Stimulated activated CD4-positive, alpha-beta T cell treated with anti-CD3 and anti-CD28 coated beads, TNF-alpha, amount 100 ng/mL, for 24 hours (primary cell): ENCODE results near the gene PLA2G2F.

ENCODE experiments used
- DNase-seq, 3 experiments: peaks; one replicate each; pipeline ENCODE4 v3.0.0-alpha.2; 2020; ENCODE audit warnings: low read depth in 3 of 3

Gene PLA2G2F

DNA sequence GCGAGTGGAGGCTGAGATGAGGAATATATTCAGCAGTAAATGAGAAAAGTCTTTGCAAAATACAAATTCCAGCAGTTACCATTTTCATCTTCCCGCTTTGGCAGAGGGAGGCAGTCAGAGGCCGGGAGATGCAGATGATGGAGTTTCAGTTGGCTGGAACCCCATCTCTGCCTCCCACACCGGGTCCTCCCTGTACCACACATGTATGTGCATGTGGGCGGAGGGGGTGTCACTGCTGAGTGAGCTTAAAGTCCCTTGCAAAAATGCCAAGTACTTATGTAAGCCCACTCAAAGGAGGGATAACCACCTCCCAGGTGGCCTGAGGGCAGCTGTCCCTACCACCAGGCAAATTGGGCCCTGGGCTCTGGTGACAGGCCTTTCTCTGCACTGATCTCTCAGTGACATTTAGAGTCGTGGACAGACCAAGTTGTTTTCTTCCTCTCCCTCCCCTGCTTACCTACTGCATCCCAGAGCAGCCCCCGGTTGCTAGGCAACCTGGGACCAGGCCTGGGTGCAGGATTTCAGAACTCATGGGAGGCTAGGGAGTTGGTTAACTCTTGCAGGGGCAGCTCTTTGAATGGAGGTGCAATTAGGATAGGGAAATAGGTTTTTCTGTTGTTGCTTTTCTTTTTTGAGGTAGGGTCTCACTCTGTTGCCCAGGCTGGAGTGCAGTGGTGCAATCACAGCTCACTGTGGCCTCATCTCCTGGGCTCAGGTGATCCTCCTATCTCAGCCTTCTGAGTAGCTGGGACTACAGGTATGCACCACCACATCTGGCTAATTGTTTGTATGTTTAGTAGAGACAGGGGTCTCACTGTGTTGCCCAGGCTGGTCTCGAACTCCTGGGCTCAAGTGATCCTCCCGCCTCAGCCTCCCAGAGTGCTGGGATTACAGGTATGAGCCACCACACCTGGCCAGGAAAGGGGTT is 29.7 kb downstream of the PLA2G2F start:
- no peak for DNase-seq

DNA sequence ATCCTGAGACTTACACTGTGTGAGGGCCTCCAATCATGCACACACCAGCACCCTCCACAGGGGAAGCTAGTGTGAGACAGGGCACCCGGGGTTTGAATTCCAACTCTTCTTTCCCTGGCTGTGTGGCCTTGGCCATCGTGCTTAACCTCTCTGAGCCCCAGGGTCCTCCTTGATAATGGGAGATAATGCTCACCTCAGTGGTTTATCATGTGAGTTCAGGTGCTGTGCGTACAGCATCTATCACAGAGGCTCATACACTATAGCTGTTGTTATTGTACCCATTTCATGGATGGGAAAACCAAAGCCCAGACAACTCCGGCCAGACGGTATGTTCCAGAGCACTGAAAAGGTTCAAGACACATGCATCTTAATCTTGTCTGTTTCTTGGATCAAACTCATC is 30.8 kb downstream of the PLA2G2F start:
- DNase-seq, result no peak

DNA sequence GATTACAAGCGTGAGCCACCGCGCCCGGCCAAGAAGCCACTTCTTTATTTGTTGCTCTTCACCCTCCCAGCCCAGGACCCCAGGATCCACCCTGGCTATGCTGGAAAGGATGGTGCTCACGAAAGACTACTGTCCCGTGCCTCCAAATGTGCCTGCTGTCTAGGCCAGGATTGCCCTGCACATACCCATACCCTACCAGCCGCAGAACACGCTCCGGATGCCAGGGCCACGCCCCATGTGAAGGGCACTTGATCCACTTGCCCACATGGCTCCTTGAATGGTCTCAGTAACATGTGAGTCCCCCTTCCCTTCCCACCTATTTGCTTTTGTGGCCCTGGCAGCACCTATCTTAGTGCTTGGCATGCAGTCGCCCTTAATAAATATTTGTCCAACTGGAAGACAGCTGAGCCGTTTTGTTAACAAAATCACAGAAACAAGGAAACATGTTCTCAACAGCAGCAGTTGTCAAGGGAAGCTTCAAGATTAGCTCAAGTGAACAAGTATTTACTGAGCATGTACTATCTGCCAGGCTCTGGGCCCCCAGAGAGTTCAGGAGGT is 33.0 kb downstream of the PLA2G2F start:
- no peak for DNase-seq

DNA sequence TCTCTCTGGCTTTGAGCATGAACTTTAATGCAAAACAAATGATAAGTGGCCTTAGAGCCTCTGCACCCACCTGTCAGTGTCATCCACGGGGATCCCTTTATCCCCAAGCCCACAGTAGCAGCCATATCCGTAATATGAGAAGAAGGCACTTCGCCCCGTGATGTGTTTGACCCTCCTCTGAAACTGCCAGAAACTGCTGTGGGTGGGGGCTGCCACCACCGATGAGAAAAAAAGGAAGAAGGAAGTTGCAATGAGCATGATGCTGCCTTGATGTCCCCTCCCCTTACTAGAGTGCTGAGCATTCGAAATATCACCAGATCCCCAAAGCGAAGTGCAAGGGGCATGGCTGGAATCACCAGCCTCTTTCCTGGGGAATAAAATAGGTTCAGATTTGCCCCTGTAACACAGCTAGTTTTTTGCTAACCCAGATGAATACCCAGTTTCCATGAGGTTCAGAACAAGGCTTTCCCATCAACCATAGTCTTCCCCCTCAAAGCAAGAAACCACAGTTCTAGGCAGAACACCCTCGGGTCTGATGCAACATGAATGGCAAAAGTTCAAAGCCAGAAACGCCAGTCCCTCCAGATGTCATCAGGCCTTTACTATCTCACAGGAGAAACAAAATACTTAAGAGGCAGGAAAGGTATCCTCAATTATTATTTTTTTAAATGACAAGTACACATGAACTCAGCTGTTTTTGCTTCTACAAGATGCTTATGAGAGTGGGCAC is 36.0 kb downstream of the PLA2G2F start:
- no peak for DNase-seq

DNA sequence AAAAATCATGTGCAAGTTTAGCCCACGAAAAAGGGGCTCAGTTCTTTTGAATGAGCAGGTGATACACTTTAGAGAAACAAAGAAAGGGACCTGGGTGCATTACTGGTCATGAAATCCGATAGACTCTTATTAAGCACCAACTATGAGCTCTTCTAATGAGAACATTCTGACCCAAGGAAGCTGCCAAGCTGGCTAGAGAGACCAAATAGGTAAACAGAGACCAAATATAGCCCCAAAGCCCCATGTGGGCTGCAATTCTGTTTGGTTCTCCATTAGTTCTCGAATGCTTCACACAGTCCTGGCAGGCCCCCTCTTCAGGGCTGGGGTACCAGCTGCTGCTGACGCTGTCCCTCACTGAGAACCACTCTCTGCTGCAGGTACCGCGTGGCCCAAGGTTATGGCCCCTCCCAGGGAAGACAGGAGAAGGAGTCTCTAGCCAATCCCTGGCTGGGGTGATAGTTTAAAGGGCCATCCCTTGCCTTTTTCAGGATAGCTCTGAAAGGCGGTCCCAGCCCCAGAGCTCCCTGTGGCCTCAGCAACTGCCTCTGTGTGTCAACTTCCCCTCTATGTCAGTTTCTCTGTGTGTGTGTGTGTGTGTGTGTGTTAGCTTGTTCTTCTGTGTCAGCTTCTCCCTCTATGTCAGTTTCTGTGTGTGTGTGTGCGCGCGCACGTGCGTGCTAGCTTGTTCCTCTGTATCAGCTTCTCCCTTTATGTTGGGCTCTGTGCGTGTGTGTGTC is 39.7 kb downstream of the PLA2G2F start:
- no peak for DNase-seq

DNA sequence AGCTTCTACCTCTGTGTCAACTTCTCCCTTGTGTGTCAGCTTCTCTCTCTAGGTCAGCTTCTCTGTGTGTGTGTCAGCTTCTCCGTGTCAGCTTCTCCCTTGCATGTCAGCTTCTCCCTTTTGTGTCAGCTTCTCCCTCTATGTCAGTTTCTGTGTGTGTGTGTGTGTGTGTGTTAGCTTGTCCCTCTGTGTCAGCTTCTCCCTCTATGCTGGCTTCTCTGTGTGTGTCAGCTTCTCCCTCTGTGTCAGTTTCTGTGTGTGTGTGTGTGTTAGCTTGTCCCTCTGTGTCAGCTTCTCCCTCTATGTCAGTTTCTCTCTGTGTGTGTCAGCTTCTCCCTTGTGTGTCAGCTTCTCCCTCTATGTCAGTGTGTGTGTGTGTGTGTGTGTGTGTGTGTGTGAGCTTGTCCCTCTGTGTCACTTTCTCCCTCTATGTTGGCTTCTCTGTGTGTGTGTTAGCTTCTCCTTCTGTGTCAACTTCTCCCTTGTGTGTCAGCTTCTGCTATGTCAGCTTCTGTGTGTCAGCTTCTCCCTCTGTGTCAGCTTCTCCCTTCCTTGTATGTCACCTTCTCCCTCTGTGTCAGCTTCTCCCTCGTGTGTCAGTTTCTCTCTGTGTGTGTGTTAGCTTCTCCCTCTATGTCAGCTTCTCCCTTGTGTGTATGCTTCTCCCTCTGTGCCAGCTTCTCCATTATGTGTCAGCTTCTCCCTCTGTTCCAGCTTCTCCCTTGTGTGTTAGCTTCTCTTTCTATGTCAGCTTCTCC is 40.4 kb downstream of the PLA2G2F start:
- no peak for DNase-seq

DNA sequence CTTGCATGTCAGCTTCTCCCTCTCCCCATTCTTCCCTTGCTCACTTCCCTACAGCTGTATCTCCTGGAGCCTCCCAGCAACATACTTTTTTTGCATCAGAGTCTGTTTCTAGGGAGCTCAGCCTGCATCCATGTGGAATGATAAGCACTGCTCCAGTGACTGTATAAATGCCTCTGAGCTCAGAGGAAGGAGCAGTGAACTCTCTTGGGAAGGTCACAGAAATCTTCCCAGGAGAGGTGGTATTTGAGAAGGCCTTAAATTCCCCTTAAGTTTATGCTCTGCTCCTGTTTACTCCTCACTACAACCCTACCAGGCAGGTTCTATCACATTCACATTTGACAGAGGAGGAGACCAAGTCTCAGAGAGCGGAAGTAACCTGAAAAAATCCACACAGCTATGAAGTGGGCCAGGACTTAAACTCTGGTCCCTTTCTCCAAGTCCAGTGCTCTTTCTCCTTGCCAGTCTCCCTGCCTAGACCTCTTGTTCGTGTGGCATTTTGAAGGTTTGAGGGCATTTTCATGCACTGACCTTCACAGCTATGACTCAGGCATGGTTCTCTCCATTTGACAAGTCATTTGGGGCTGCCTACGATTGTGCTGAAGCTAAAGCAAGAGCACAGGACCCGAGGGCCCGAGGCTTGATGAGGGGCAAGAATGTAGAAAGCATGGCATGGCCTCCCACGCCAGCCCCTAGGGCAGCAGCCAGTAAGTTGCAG is 41.2 kb downstream of the PLA2G2F start:
- no peak for DNase-seq

DNA sequence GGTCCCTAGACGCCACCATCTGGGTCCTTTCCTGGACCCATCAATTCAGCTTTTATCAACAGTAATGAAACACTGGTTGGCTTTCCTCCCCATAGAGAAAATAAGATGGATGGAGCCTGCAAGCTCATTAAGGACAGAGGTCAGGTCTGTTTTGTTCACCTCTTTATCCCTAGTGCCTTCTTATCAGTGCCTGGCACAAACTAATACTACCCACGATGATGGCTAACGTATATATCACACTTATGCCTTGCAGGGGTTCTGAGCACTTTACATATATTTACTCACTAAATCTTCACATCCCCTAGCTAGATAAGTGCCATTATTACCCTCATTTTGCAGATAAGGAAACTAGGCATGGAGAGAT is 41.7 kb downstream of the PLA2G2F start:
- no peak for DNase-seq

DNA sequence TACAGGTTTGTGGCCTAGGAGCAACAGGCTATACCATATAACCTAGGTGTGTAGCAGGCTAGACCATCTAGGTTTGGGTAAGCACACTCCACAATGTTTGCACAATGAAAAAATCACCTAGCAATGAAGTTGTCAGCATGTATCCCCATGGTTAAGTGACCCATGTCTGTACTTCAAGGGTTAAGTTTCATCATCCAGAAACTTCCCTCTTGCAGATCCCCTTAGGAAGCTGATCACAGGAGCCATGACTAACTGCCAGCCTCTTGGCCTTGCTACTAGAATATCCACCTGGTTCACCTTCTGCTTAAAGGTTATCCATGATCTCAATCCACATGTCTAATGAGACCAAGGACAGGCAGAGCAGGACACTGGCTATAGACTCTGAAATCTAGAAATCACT is 43.3 kb downstream of the PLA2G2F start:
- DNase-seq, result no peak

DNA sequence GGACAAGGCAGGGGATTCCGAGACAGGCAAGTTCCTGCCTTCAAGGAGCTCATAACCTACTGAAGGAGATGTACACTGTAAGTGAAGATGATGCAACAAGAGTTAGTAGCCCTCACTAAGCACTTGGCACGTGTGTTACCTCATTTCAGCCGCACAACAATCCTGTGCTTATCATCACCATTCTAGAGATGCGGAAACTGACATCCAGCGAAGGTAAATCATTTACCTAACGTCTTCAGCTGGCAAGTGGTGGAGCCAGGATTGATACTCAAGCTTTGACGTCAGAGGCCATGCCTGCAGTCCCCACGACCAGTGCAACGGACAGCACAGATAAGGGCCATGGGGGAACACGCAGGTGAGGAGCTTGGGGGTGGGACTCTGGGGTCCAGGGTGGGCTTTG is 43.9 kb downstream of the PLA2G2F start:
- no peak for DNase-seq

DNA sequence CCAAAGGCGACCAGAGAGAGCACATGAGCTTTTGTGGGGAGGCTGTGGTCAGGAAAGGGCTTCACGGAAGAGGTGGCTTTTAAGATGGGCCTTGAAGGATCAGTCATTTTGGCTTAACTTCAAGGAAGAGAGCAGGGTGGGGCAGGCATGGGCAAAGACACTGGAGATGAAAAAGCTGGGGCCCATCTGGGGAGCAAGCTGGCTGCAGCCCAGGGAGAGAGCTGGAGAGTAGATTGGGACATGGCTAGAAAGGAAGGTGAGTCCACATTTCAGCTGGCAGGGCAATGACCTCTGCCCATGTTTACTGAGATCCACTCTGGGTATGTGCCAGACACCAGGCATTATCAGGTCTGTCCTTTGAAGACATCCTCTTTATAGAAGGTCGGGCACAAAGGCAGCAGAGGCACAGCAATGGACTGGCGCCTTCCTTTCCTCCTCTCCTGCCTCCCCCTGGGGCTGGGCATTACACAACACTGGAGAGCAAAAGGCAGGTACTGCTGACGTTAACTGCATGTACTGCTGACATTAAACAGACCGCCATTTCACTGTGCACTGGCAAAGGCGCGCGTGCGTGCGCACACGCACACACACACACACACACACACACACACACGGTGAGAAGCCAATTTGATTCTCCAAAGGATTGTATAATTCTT is 44.6 kb downstream of the PLA2G2F start:
- no peak for DNase-seq

DNA sequence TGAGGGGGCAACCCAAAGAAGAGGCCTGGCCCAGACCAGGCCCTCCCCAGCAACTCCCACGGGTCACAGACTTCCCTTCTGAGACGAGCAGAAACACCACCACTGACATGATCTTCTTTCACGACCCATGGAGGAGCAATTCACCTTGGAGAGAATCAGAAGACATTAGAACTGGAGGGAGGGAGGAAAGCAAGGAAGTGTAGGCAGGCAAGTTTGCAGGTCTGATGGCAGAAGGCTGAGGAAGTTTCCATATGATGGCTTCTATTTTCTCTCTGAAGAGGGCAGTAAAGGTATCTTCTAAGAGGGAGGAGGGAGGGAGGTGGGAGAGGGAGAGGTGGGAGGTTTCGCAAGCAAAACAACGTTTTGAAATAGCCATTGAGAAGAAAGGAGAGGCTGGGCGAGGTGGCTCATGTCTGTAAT is 45.4 kb downstream of the PLA2G2F start:
- DNase-seq, result no peak

DNA sequence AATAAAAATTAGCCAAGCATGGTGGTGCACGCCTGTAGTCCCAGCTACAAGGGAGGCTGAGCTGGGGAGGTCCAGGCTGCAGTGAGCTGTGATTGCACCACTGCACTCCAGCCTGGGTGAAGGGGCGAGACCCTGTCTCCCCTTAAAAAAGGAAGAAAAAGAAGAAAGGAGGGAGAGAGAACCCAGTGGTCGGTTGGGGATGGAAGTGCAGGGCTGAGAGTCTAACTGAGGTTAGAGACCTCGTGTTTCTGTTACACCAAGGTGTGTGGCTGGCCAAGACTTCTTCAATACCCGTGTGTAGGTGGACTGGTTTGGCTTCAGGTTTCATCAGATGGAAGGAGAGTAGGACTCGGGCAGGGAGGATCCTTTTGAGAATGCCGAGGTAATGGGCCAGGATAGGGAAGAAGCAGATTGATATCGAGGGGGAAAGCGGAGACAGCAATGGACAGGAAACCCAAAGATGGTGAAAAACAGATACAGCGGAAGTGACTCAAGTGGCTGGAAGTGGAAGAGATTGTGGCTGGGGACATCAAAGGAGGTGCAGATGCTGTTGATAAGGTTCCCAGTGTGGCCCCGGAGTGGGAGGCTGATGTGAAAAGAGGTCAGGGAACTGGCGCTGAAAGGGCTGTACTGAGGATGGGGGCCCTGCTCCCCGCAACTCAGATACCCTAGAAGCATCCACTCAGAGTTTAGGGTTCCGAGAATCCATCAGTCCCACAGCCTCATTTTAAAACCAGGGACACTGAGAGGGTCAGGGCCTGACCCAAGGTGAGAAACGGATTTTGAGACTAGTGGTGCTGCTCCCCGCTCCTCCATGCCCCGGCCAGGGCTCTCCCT is 46.1 kb downstream of the PLA2G2F start:
- DNase-seq, result peak in 2 of 3 experiments; percentile 38 to 60

DNA sequence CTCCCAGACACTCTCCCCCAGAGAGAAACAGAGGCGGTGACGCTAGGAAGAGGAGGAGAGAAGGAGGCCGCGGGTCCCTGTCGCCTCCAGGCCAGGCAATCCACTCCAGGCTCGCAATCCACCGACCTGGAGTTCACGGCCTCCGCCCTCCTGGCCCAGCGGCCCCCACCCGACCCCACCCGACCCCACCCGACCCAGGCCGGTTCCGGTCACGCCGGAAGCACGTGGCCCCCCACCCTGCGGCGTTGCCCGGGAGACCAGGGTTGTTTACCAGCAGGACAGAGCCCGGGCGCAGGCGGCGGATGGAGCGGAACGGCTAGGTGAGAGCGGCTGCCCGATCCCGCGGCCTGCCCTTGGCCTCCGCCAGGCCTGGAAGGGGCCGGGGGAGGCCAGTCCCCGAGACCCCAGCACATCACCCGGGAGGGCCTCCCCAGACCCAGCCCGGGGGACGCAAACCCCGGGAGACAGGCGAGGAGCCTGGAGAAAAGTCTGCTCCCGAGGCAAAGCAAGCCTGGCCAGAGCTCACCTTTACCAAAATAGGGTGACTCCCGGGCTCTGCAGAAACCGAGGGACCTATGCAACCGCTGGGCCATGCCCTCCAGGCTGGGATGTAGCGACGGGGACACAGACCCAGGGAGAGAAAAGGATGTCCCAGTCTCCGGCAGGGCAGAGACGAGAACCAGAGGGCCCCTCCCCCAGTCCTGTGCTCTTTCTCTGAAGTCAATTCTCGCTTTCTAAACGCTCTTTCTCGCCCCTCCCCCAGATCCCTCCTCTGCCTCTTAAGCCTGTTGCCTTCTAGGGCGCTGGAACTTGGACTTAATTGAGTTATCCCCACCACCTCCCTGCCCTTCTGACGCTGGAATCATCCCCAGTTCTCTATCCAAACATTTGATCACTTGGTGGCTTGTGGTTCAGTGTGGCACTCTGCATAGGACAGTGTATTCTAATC is 47.0 kb downstream of the PLA2G2F start, which contains the start of the genes PLA2G2C and UBXN10:
Gene PLA2G2C, minus strand, starts transcription at position 685 of the 949 bp plus-strand sequence. CDS start 9,155 bp downstream, outside the sequence.
Gene UBXN10, plus strand, starts transcription at position 263 of the 949 bp plus-strand sequence. CDS start 4,466 bp downstream, outside the sequence.
- DNase-seq, result peak; percentile 34 to 77 (median 34)

DNA sequence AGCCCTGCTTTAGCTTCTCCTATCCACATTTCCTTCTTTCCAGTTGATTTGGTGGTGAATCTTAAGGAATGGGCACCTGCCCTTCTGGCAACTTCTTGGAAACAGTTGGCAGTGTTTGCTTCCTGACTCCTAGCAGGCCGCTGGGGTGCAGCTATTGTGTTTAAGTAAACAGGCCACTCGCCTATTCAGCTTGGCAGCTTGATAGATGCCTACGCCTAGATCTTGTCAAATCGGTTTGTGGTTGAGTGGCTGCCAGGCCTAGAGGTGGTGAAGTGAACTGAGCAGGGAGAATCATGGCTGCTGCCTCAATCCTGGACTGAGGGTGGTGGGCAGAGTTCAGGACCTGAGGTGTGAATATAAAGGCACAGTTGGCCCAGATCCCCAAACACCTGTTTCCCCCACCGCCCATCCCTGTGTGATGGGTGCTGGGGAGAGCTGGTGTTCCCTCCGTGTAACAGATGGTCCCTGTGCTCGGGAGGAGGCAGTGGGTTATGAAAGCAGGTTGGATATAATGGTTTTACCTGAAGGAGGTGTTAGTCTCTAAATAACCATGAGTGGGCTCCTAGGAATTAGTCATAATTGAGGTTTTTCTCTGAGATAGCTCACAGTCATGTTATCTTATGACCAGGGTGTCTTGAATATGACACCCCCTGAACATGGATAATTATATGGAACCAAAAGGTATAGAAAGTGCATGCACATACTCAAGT is 48.1 kb downstream of the PLA2G2F start:
- peak in 2 of 3 experiments; percentile 6 to 27 for DNase-seq

DNA sequence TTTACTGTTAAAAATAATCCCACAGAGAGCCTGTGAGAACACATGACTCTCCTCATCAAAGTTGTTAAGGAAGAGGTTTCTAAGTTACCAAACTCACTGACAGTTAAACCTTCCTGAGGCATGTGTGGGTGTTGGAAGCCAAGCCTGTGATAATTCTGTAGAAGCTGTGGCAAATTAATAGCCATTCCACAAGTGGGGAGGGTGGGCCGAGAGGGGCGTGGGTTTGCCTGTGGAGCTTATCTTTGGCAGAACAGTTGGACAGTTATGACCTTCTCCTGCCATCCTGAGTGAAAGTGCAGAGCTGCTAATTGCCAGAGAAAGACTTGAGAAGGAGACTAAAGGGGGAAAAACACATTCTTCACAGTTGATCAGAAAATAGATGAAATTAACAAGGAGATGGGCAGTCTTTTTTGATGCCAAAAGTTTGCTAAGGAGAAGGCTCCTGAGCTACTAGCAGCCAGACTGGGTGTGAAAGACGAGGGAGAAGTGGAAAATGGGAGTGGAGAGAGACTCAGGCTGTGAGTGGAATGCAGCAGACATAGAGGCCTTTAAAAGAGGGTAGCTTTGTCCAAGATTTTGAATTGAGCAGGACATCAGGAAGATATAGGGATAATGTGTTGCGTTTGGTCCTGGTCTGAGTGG is 48.8 kb downstream of the PLA2G2F start:
- DNase-seq, result no peak

DNA sequence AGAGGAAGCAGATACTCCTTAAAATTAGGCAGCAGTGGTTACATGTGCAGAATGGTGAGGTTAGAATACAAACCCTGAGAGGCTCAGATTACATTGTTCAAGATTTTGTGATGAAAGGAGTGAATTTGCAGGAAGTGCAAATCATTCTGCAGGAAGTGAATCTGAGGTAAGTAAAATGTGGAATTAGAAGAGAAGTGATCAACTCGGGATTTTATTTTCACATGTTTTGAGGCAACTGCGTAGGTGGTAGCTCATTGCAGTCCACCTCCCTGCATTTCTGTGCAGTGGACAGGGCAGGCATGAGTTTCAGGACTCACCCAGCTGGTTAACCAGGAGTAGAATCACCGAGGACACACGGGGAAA is 49.3 kb downstream of the PLA2G2F start:
- no peak for DNase-seq
